Endometrial microvascular endothelial cells (primary cell): ENCODE measurements around the gene TYW1. TPM values are rescaled to one million over a fixed set of nuclear protein-coding genes. Genes with fewer than 3 reads are reported as not detected.
"Not testable (repeated sequence)": the region's sequence is repeated elsewhere in the genome, so short reads cannot be mapped to it uniquely, and the experiment has no call there.

Experiments used
- in situ Hi-C: cut with HindIII; loops from 2 replicates; pipeline ENCODE4 v1.10.0; 2017; ENCODE audit warnings: low sequenced_read_pairs, low pct_unique_long_range_greater_than_20kb; ENCODE audit errors: inconsistent ontology term
- total RNA-seq: library from RNA; depleted of rRNA; stranded (reverse); fragments of >200 nt; gene quantifications from one replicate; pipeline ENCODE4 v1.2.3, GENCODE V29; 2015; ENCODE audit errors: inconsistent ontology term

The TYW1 gene
- total RNA-seq, 1 donor from 2014 or later, result 22.4 TPM

DNA sequence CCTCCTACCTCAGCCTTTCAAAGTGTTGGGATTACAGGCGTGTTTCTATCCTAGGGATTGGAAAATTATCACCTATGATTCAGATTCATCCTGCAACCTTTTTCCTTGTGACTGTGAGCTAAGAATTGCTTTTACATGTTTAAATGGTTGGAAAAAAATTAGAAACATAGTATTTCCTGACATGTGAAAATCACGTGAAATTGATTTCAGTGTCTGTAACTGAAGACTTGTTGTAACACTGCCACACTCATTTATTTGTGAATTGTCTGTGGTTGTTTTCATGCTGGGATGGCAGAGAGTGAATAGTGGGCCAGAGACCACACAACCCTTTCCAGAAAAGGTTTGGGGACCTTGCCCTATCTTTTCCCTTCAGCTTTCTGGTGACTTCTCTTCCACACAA is 273.3 kb downstream of the TYW1 start:
- in situ Hi-C loops, result not testable (repeated sequence)

Other genes starting within 250 kb of the TYW1 start
- 102 TPM for gene TMEM248, start 75.6 kb upstream of the TYW1 start, total RNA-seq
- 127 TPM for gene SBDS, start 1.2 kb upstream of the TYW1 start, total RNA-seq